ENCODE measurements around the gene NSRP1.
"Not testable (repeated sequence)": the region's sequence is repeated elsewhere in the genome, so short reads cannot be mapped to it uniquely, and the experiment has no call there.

The NSRP1 gene

GRCh38 chr17:30228011-30228410 lies 111.4 kb downstream of the NSRP1 start:
- H3K9me3 ChIP-seq (ENCODE audit: insufficient read depth, low read depth, low read length): no peaks in the 10 kb centered on the region
- no peaks in the 10 kb centered on the region for H3F3A ChIP-seq (ENCODE audit: low read depth)
- H3K27me3 ChIP-seq (ENCODE audit: insufficient read depth, low read length, poor library complexity, severe bottlenecking): no peaks in the 10 kb centered on the region
- H3K36me3 ChIP-seq (ENCODE audit: insufficient read depth, low read length): no peaks in the 10 kb centered on the region
- no peak overlapping the region for H3K4me2 ChIP-seq (ENCODE audit: low read depth, low read length, poor library complexity, severe bottlenecking)
- no peaks in the 10 kb centered on the region for H3K79me2 ChIP-seq (ENCODE audit: insufficient read depth, low read length)
- no peaks in the 10 kb centered on the region for H4K20me1 ChIP-seq (ENCODE audit: insufficient read depth, low read length, poor library complexity, severe bottlenecking)
- H3K4me3 ChIP-seq (ENCODE audit: low read length, poor library complexity, severe bottlenecking): no peak overlapping the region
- no peaks in the 10 kb centered on the region for H3K4me1 ChIP-seq (ENCODE audit: insufficient read depth, low read length, poor library complexity, severe bottlenecking)
- TF ChIP-seq EZH2phosphoT487 (IDR thresholded peaks at IDR 0.05; ENCODE audit: borderline replicate concordance) (no peak), CTCF (conservative IDR thresholded peaks at IDR 0.05; ENCODE audit: low read length) (no peak)
- H3K9me2 ChIP-seq (replicated peaks; ENCODE audit: low read depth, low read length): no peaks in the 10 kb centered on the region
- no peak overlapping the region for H2AFZ ChIP-seq (ENCODE audit: low read length)
- no peak overlapping the region for H3K9ac ChIP-seq (ENCODE audit: low read depth, low read length, poor library complexity, severe bottlenecking)

GRCh38 chr17:30229012-30229411 lies 112.4 kb downstream of the NSRP1 start:
- Histone ChIP-seq H3K27me3 (ENCODE audit: insufficient read depth, low read length, poor library complexity, severe bottlenecking) (no peaks in the 10 kb centered on the region), H3K36me3 (ENCODE audit: insufficient read depth, low read length) (no peaks in the 10 kb centered on the region), H3K9ac (ENCODE audit: low read depth, low read length, poor library complexity, severe bottlenecking) (no peak overlapping the region), H3K9me3 (ENCODE audit: insufficient read depth, low read depth, low read length) (no peaks in the 10 kb centered on the region), H3F3A (ENCODE audit: low read depth) (no peaks in the 10 kb centered on the region), H2AFZ (ENCODE audit: low read length) (no peak overlapping the region), H3K9me2 (replicated peaks; ENCODE audit: low read depth, low read length) (no peaks in the 10 kb centered on the region), H3K4me1 (ENCODE audit: insufficient read depth, low read length, poor library complexity, severe bottlenecking) (no peaks in the 10 kb centered on the region), H4K20me1 (ENCODE audit: insufficient read depth, low read length, poor library complexity, severe bottlenecking) (no peaks in the 10 kb centered on the region), H3K79me2 (ENCODE audit: insufficient read depth, low read length) (no peaks in the 10 kb centered on the region), H3K4me2 (ENCODE audit: low read depth, low read length, poor library complexity, severe bottlenecking) (no peak overlapping the region), H3K4me3 (ENCODE audit: low read length, poor library complexity, severe bottlenecking) (no peak overlapping the region)
- TF ChIP-seq CTCF (conservative IDR thresholded peaks at IDR 0.05; ENCODE audit: low read length) (no peak), EZH2phosphoT487 (IDR thresholded peaks at IDR 0.05; ENCODE audit: borderline replicate concordance) (no peak)

- not testable (repeated sequence) for H3K9me3 ChIP-seq (ENCODE audit: insufficient read depth, low read depth, low read length); H3K27me3 ChIP-seq (ENCODE audit: insufficient read depth, low read length, poor library complexity, severe bottlenecking); H3K9me2 ChIP-seq (replicated peaks; ENCODE audit: low read depth, low read length); H3K36me3 ChIP-seq (ENCODE audit: insufficient read depth, low read length); H3K4me1 ChIP-seq (ENCODE audit: insufficient read depth, low read length, poor library complexity, severe bottlenecking); H4K20me1 ChIP-seq (ENCODE audit: insufficient read depth, low read length, poor library complexity, severe bottlenecking); H3K9ac ChIP-seq (ENCODE audit: low read depth, low read length, poor library complexity, severe bottlenecking); H3K79me2 ChIP-seq (ENCODE audit: insufficient read depth, low read length); H3F3A ChIP-seq (ENCODE audit: low read depth); H2AFZ ChIP-seq (ENCODE audit: low read length); H3K4me2 ChIP-seq (ENCODE audit: low read depth, low read length, poor library complexity, severe bottlenecking); H3K4me3 ChIP-seq (ENCODE audit: low read length, poor library complexity, severe bottlenecking)
Measured at GRCh38 chr17:30230009-30230408, 113.4 kb downstream of the NSRP1 start.

GRCh38 chr17:30230596-30231125 lies 114.0 kb downstream of the NSRP1 start:
- TF ChIP-seq CTCF (conservative IDR thresholded peaks at IDR 0.05; ENCODE audit: low read length): no peak
- no peak for TF ChIP-seq EZH2phosphoT487 (IDR thresholded peaks at IDR 0.05; ENCODE audit: borderline replicate concordance)
- Histone ChIP-seq H3K9me2 (replicated peaks; ENCODE audit: low read depth, low read length) (no peaks in the 10 kb centered on the region), H3K9ac (ENCODE audit: low read depth, low read length, poor library complexity, severe bottlenecking) (no peak overlapping the region), H3K4me2 (ENCODE audit: low read depth, low read length, poor library complexity, severe bottlenecking) (no peak overlapping the region), H3K9me3 (ENCODE audit: insufficient read depth, low read depth, low read length) (no peaks in the 10 kb centered on the region), H4K20me1 (ENCODE audit: insufficient read depth, low read length, poor library complexity, severe bottlenecking) (no peaks in the 10 kb centered on the region), H3F3A (ENCODE audit: low read depth) (no peaks in the 10 kb centered on the region), H3K4me1 (ENCODE audit: insufficient read depth, low read length, poor library complexity, severe bottlenecking) (no peaks in the 10 kb centered on the region), H2AFZ (ENCODE audit: low read length) (no peak overlapping the region), H3K4me3 (ENCODE audit: low read length, poor library complexity, severe bottlenecking) (no peak overlapping the region), H3K36me3 (ENCODE audit: insufficient read depth, low read length) (no peaks in the 10 kb centered on the region), H3K79me2 (ENCODE audit: insufficient read depth, low read length) (no peaks in the 10 kb centered on the region), H3K27me3 (ENCODE audit: insufficient read depth, low read length, poor library complexity, severe bottlenecking) (no peaks in the 10 kb centered on the region)

Measured in Loucy (cell line).